GM15510 (cell line): ENCODE data around the gene MCC.

Experiments used
- POLR2A ChIP-seq: IDR thresholded peaks from 3 replicates; pipeline ENCODE4 v1.6.1; 2011; ENCODE audit warnings: borderline replicate concordance; ENCODE audit not compliant: insufficient read length; ENCODE audit errors: extremely low read depth

The MCC gene

GRCh38 chr5:113371721-113372196, 116.5 kb downstream of the MCC start:
- TF ChIP-seq POLR2A = no peak

GRCh38 chr5:113367586-113367985, 120.7 kb downstream of the MCC start:
- TF ChIP-seq POLR2A = no peak

GRCh38 chr5:113364466-113364865, 123.8 kb downstream of the MCC start:
- TF ChIP-seq POLR2A = no peak

- no peak for TF ChIP-seq POLR2A
Measured at GRCh38 chr5:113361701-113362100, 126.6 kb downstream of the MCC start.

GRCh38 chr5:113359419-113359818, 128.8 kb downstream of the MCC start:
- TF ChIP-seq POLR2A = no peak

GRCh38 chr5:113358696-113359095, 129.6 kb downstream of the MCC start:
- TF ChIP-seq POLR2A = no peak

- TF ChIP-seq POLR2A = no peak
Measured at GRCh38 chr5:113357696-113358476, 130.4 kb downstream of the MCC start.

GRCh38 chr5:113356487-113356886, 131.8 kb downstream of the MCC start:
- no peak for TF ChIP-seq POLR2A

- no peak for TF ChIP-seq POLR2A
Measured at GRCh38 chr5:113354055-113354454, 134.2 kb downstream of the MCC start.

GRCh38 chr5:113347572-113347971, 140.7 kb downstream of the MCC start:
- TF ChIP-seq POLR2A = no peak

- TF ChIP-seq POLR2A = no peak
Measured at GRCh38 chr5:113344973-113345940, 143.0 kb downstream of the MCC start.

- no peak for TF ChIP-seq POLR2A
Measured at GRCh38 chr5:113343343-113343742, 144.9 kb downstream of the MCC start.

GRCh38 chr5:113340537-113340936, 147.7 kb downstream of the MCC start:
- no peak for TF ChIP-seq POLR2A

- no peak for TF ChIP-seq POLR2A
Measured at GRCh38 chr5:113338628-113339027, 149.6 kb downstream of the MCC start.
